Measurements from ENCODE around the gene GRIN1. TPM values are rescaled to one million over a fixed set of nuclear protein-coding genes. Genes with fewer than 3 reads are reported as not detected.

The GRIN1 gene
- total RNA-seq, 4 donors from 2014 or later = not detected

DNA sequence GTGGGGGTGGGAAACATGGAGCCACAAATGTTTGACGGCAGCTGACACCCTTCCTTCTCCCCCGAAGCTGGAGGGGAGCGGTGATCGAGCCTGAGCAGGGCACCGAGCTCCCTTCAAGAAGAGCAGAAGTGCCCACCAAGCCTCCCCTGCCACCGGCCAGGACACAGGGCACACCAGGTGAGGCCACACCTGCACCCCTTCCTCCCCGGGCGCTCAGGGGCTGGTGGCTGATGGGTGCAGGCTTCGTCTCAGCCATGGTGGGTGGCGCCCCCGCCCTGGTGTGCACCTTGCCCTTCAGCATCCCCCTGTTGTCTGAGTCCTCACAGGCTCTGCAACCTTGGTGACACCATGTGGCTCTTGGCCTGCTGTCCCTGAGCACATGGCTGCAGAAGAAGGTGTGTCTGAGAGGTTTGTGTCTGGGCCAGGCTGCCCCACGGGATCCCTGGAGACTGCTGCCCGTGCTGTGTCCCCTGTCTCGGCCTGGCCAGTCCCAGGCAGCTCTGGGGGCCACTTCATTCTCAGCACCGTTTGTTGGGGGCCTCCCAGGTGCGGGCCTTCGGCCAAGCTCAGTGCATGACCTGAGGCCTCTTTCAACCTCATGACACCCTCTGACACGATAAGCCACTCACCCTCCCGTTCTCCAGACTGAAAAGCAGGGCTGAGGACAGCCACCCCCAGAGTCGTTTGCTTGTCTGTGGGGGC, 41.0 kb upstream of the GRIN1 start:
- peaks cover 0 to 4% (median 0%) of the 10 kb centered on the region in 4 donors for H3K4me1 ChIP-seq
- no peaks in the 10 kb centered on the region for H3K9me3 ChIP-seq
- H3K4me3 ChIP-seq = no peak overlapping the region
- H3K27me3 ChIP-seq = no peaks in the 10 kb centered on the region
- H3K36me3 ChIP-seq = peaks cover 0 to 66% (median 0%) of the 10 kb centered on the region in 3 donors
- TF ChIP-seq CTCF (IDR thresholded peaks at IDR 0.05) = no peak
- no peak for TF ChIP-seq POLR2A (IDR thresholded peaks at IDR 0.05)
- no peak for DNase-seq
- H3K27ac ChIP-seq = no peak overlapping the region

DNA sequence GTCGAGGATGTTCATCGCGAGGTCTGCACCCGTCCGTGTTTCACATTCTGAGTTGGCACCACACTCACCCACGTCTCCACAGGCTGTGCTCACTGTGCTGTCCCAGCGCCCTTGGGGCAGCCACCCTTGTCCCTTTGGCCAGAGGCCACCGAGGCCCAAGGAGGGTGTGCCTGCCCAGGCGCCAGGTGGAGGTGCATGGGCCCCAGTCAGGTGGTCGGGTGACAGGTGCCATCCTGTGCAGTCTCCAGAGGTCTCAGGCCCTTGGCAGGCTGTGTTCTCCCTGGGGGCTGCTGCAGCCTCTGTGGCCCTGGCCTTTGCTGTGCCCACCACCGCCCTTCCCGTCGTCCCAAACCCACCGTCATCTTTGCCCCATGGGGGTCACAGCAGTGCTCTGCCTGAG, 39.7 kb upstream of the GRIN1 start:
- Histone ChIP-seq H3K27me3 (no peaks in the 10 kb centered on the region), H3K9me3 (no peaks in the 10 kb centered on the region), H3K4me3 (no peak overlapping the region), H3K27ac (no peak overlapping the region), H3K4me1 (peaks cover 0 to 4% (median 0%) of the 10 kb centered on the region in 4 donors), H3K36me3 (peaks cover 0 to 80% (median 0%) of the 10 kb centered on the region in 3 donors)
- no peak for TF ChIP-seq POLR2A (IDR thresholded peaks at IDR 0.05)
- no peak for TF ChIP-seq CTCF (IDR thresholded peaks at IDR 0.05)
- no peak for DNase-seq

- H3K36me3 ChIP-seq = peaks cover 0 to 94% (median 0%) of the 10 kb centered on the region in 3 donors
- no peak for TF ChIP-seq CTCF (IDR thresholded peaks at IDR 0.05)
- no peak for TF ChIP-seq POLR2A (IDR thresholded peaks at IDR 0.05)
- H3K27me3 ChIP-seq = no peaks in the 10 kb centered on the region
- no peak for DNase-seq
- no peaks in the 10 kb centered on the region for H3K9me3 ChIP-seq
- H3K4me3 ChIP-seq = no peak overlapping the region
- no peak overlapping the region for H3K27ac ChIP-seq
- H3K4me1 ChIP-seq = no peaks in the 10 kb centered on the region
Observed at GRCh38 chr9:137103206-137103999, 35.6 kb upstream of the GRIN1 start.

DNA sequence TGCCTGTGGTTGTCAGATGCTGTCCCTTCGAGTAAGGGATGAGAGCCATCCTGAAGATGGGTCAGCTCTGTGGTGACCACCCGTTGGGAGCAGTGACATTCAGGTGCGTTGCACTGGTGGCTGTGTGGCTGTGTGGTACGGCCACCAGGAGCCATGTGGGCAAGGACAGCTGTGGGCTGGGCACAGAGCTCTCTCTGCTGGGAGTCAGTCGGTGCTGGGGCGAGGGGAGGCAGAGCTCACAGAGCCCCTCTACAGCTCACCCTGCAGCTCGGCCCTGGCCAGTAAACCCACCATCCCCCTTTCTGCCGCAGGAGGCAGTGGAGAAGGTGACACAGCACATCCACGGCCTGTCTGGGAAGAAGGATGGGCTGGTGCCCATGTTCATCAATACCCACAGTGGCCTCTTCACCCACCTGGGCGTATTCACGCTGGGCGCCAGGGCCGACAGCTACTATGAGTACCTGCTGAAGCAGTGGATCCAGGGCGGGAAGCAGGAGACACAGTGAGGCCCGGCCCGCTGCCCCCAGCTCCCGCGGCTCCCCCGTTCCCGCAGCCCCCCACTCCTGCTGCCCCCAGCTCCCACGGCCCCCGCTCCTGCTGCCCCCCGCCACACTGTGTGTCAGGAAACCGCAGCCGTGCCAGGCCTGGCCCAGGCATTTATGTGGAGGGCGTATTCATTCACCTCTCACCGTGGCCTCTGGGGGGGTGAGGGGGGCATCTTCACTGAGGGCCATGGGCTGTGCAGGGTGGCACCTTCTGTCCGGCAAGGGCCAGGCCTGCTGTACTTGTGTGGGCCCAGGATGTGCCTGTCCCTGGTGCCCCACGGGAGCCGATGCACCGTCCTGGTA, 32.9 kb upstream of the GRIN1 start:
- H3K27me3 ChIP-seq = no peaks in the 10 kb centered on the region
- H3K4me1 ChIP-seq = no peaks in the 10 kb centered on the region
- H3K4me3 ChIP-seq = no peak overlapping the region
- no peak overlapping the region for H3K27ac ChIP-seq
- H3K9me3 ChIP-seq = no peaks in the 10 kb centered on the region
- peaks cover 0 to 97% (median 0%) of the 10 kb centered on the region in 3 donors for H3K36me3 ChIP-seq
- no peak for TF ChIP-seq POLR2A (IDR thresholded peaks at IDR 0.05)
- no peak for TF ChIP-seq CTCF (IDR thresholded peaks at IDR 0.05)
- no peak for DNase-seq

- no peaks in the 10 kb centered on the region for H3K9me3 ChIP-seq
- no peak overlapping the region for H3K27ac ChIP-seq
- DNase-seq = no peak
- H3K4me3 ChIP-seq = no peak overlapping the region
- no peaks in the 10 kb centered on the region for H3K4me1 ChIP-seq
- peaks cover 0 to 94% (median 0%) of the 10 kb centered on the region in 3 donors for H3K36me3 ChIP-seq
- no peaks in the 10 kb centered on the region for H3K27me3 ChIP-seq
- no peak for TF ChIP-seq POLR2A (IDR thresholded peaks at IDR 0.05)
- no peak for TF ChIP-seq CTCF (IDR thresholded peaks at IDR 0.05)
Observed at GRCh38 chr9:137106662-137107250, 32.2 kb upstream of the GRIN1 start.

Data from Peyer's patch (tissue), 4 donors.